ENCODE measurements around the gene MAS1.

DNA sequence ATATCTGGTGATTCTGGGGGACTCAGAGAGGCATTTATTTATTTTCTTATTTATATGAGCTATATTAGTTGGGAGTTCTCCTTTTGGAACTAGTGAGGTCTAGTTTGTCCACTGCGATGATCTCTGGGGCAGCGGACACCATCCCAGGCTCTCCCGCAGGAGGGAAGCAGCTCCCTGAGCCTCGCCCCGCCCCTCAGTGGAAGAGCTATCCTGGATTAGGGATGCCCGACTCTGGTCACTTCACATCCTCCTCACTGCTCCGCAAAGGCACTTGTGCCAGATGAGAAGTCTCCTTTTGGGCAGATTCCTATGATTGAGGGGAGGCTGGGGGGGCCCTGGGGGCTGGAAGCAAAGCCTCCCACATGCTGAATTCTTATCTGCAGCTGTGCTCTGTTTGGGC lies 3.6 kb upstream of the MAS1 start:
- no peak for TF ChIP-seq JUND (CRISPR knock-in tag; IDR thresholded peaks at IDR 0.05)
- no peak for TF ChIP-seq POLR2A (IDR thresholded peaks at IDR 0.05; ENCODE audit: insufficient read depth in 1 of 2, low read depth in 2 of 2, low read length in 2 of 2)
- no peak for TF ChIP-seq FOXP1 (IDR thresholded peaks at IDR 0.05)
- TF ChIP-seq FOXP1 (CRISPR knock-in tag; IDR thresholded peaks at IDR 0.05): no peak
- TF ChIP-seq, protein P1, sequence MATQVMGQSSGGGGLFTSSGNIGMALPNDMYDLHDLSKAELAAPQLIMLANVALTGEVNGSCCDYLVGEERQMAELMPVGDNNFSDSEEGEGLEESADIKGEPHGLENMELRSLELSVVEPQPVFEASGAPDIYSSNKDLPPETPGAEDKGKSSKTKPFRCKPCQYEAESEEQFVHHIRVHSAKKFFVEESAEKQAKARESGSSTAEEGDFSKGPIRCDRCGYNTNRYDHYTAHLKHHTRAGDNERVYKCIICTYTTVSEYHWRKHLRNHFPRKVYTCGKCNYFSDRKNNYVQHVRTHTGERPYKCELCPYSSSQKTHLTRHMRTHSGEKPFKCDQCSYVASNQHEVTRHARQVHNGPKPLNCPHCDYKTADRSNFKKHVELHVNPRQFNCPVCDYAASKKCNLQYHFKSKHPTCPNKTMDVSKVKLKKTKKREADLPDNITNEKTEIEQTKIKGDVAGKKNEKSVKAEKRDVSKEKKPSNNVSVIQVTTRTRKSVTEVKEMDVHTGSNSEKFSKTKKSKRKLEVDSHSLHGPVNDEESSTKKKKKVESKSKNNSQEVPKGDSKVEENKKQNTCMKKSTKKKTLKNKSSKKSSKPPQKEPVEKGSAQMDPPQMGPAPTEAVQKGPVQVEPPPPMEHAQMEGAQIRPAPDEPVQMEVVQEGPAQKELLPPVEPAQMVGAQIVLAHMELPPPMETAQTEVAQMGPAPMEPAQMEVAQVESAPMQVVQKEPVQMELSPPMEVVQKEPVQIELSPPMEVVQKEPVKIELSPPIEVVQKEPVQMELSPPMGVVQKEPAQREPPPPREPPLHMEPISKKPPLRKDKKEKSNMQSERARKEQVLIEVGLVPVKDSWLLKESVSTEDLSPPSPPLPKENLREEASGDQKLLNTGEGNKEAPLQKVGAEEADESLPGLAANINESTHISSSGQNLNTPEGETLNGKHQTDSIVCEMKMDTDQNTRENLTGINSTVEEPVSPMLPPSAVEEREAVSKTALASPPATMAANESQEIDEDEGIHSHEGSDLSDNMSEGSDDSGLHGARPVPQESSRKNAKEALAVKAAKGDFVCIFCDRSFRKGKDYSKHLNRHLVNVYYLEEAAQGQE (IDR thresholded peaks at IDR 0.05; ENCODE audit: borderline replicate concordance in 1 of 2, low read depth in 1 of 2, low read length in 2 of 2): no peak
- no peak for TF ChIP-seq ZNF777 (CRISPR knock-in tag; IDR thresholded peaks at IDR 0.05)
- TF ChIP-seq, protein P2, sequence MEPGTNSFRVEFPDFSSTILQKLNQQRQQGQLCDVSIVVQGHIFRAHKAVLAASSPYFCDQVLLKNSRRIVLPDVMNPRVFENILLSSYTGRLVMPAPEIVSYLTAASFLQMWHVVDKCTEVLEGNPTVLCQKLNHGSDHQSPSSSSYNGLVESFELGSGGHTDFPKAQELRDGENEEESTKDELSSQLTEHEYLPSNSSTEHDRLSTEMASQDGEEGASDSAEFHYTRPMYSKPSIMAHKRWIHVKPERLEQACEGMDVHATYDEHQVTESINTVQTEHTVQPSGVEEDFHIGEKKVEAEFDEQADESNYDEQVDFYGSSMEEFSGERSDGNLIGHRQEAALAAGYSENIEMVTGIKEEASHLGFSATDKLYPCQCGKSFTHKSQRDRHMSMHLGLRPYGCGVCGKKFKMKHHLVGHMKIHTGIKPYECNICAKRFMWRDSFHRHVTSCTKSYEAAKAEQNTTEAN (CRISPR knock-in tag; conservative IDR thresholded peaks at IDR 0.05): no peak
- no peak for TF ChIP-seq ZFP62 (CRISPR knock-in tag; IDR thresholded peaks at IDR 0.05)
- no peak for TF ChIP-seq ZNF792 (CRISPR knock-in tag; IDR thresholded peaks at IDR 0.05)
- TF ChIP-seq, protein P3, sequence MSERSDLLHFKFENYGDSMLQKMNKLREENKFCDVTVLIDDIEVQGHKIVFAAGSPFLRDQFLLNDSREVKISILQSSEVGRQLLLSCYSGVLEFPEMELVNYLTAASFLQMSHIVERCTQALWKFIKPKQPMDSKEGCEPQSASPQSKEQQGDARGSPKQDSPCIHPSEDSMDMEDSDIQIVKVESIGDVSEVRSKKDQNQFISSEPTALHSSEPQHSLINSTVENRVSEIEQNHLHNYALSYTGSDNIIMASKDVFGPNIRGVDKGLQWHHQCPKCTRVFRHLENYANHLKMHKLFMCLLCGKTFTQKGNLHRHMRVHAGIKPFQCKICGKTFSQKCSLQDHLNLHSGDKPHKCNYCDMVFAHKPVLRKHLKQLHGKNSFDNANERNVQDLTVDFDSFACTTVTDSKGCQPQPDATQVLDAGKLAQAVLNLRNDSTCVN (CRISPR knock-in tag; IDR thresholded peaks at IDR 0.05; ENCODE audit: borderline replicate concordance): no peak
- TF ChIP-seq, protein P4, sequence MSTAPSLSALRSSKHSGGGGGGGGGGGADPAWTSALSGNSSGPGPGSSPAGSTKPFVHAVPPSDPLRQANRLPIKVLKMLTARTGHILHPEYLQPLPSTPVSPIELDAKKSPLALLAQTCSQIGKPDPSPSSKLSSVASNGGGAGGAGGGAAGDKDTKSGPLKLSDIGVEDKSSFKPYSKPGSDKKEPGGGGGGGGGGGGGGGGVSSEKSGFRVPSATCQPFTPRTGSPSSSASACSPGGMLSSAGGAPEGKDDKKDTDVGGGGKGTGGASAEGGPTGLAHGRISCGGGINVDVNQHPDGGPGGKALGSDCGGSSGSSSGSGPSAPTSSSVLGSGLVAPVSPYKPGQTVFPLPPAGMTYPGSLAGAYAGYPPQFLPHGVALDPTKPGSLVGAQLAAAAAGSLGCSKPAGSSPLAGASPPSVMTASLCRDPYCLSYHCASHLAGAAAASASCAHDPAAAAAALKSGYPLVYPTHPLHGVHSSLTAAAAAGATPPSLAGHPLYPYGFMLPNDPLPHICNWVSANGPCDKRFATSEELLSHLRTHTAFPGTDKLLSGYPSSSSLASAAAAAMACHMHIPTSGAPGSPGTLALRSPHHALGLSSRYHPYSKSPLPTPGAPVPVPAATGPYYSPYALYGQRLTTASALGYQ (CRISPR knock-in tag; IDR thresholded peaks at IDR 0.05): no peak

Data from HepG2 (cell line).